ENCODE results near the gene OPRD1.

GRCh38 chr1:28778021-28778420 is 33.9 kb upstream of the OPRD1 start:
- TF ChIP-seq POLR2A (IDR thresholded peaks at IDR 0.05; ENCODE audit: low read depth, low read length) (no peak), TAF1 (IDR thresholded peaks at IDR 0.05; ENCODE audit: borderline replicate concordance, low read depth, low read length) (no peak)
